Tibial artery (tissue), 4 donors: ENCODE data around the gene IL1R2.
"Not testable (repeated sequence)": the region's sequence is repeated elsewhere in the genome, so short reads cannot be mapped to it uniquely, and the experiment has no call there.

Experiments used
- DNase-seq, 2 donors: peaks; one replicate each; pipeline ENCODE4 v3.0.0-alpha.2; 2019
- H3K27ac ChIP-seq, 2 donors: fragments of 200-600 bp; sonication (generic) in 1 of 2; 1 replicate in 1 of 2; 2 replicates in 1 of 2; pipeline ENCODE4 v1.5.1; 2018 to 2019; ENCODE audit warnings: mild to moderate bottlenecking in 1 of 2
- H3K27me3 ChIP-seq, 2 donors: fragments of 200-600 bp; sonication (generic) in 1 of 2; one replicate each; pipeline versions ENCODE4 v1.5.1 to v1.6.0; 2016 to 2019
- H3K36me3 ChIP-seq, 3 donors: fragments of 200-600 bp; sonication (generic) in 2 of 3; one replicate each; pipeline ENCODE4 v1.5.1; 2016 to 2019; ENCODE audit warnings: mild to moderate bottlenecking in 2 of 3
- H3K4me1 ChIP-seq, 4 donors: fragments of 200-600 bp; sonication (generic) in 2 of 4; 1 replicate in 3 of 4; 2 replicates in 1 of 4; pipeline ENCODE4 v1.5.1; 2016 to 2019
- H3K4me3 ChIP-seq, 2 donors: fragments of 200-600 bp; sonication (generic) in 1 of 2; 1 replicate in 1 of 2; 2 replicates in 1 of 2; pipeline ENCODE4 v1.5.1; 2018 to 2019; ENCODE audit warnings: mild to moderate bottlenecking in 2 of 2
- H3K9me3 ChIP-seq, 3 donors: fragments of 200-600 bp; sonication (generic) in 1 of 3; one replicate each; pipeline ENCODE4 v1.5.1; 2016 to 2019
- intact Hi-C: fragments of 100-400 bp; cut with DNase I; formaldehyde crosslinking; loops from one replicate; pipeline ENCODE4 v1.15.0; 2023; ENCODE audit warnings: low total_unique reads
- TF ChIP-seq, protein P1 (sequence below), 2 experiments: fragments of 200-600 bp in 1 of 2; fragments of 450-650 bp in 1 of 2; IDR thresholded peaks; one replicate each; pipeline ENCODE4 v1.5.1; 2017 to 2019; ENCODE audit warnings: antibody characterized with exemption in 2 of 2, mild to moderate bottlenecking in 1 of 2, moderate library complexity in 1 of 2

IL1R2 gene

DNA sequence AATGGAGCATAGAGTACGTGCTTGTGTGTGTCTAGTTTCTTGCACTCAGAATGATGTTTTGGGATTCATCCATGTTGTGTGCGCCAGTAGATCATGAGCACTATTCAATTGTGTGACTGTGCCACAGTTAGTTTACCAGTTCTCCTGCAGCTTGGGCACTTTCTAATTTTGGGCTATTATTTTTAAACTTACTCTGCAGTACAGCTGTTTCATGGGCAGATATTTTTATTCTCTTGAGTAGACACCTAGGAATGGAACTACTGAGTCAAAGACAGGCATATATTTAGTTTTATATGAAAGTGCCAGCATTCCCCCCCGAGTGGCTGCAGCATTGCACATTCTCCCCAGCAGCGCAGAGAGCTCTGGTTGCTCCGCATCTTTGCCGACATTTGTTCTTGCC is 74.8 kb downstream of the IL1R2 start:
- H3K4me1 ChIP-seq, result peaks cover 5 to 86% (median 70%) of the 10 kb centered on the region in 4 donors
- no peaks in the 10 kb centered on the region for H3K9me3 ChIP-seq
- intact Hi-C loops, result loop anchor here (10.0 kb wide), 1 partner anchor 78 kb away; the partner anchor contains the start of gene IL1R1
- H3K36me3 ChIP-seq, result no peaks in the 10 kb centered on the region
- TF ChIP-seq, protein P1, sequence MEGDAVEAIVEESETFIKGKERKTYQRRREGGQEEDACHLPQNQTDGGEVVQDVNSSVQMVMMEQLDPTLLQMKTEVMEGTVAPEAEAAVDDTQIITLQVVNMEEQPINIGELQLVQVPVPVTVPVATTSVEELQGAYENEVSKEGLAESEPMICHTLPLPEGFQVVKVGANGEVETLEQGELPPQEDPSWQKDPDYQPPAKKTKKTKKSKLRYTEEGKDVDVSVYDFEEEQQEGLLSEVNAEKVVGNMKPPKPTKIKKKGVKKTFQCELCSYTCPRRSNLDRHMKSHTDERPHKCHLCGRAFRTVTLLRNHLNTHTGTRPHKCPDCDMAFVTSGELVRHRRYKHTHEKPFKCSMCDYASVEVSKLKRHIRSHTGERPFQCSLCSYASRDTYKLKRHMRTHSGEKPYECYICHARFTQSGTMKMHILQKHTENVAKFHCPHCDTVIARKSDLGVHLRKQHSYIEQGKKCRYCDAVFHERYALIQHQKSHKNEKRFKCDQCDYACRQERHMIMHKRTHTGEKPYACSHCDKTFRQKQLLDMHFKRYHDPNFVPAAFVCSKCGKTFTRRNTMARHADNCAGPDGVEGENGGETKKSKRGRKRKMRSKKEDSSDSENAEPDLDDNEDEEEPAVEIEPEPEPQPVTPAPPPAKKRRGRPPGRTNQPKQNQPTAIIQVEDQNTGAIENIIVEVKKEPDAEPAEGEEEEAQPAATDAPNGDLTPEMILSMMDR (IDR thresholded peaks at IDR 0.05), result no peak
- no peaks in the 10 kb centered on the region for H3K27me3 ChIP-seq
- H3K4me3 ChIP-seq, result no peak overlapping the region
- no peak for DNase-seq
- H3K27ac ChIP-seq, result peak overlapping the region; percentile 88 to 95

DNA sequence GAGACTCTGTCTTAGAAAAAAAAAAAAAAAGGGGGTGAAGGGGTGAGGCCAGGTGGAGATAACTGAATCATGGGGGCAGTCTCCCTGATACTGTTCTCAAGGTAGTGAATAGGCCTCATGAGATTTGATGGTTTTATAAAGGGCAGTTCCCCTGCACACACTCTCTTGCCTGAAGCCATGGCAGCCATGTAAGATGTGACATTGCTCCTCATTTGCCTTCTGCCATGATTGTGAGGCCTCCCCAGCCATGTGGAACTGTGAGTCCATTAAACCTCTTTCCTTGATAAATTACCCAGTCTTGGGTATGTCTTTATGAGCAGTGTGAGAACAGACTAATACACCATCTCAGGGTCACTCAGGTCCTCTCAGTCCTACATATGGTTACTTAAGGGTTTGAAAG is 76.4 kb downstream of the IL1R2 start:
- H3K9me3 ChIP-seq, H3K36me3 ChIP-seq, DNase-seq, H3K4me3 ChIP-seq, H3K27ac ChIP-seq, H3K27me3 ChIP-seq: not testable (repeated sequence)
- peaks cover 5 to 72% (median 56%) of the 10 kb centered on the region in 4 donors for H3K4me1 ChIP-seq
- intact Hi-C loops, result loop anchor here (10.0 kb wide), 1 partner anchor 77 kb away; the partner anchor contains the start of gene IL1R1

DNA sequence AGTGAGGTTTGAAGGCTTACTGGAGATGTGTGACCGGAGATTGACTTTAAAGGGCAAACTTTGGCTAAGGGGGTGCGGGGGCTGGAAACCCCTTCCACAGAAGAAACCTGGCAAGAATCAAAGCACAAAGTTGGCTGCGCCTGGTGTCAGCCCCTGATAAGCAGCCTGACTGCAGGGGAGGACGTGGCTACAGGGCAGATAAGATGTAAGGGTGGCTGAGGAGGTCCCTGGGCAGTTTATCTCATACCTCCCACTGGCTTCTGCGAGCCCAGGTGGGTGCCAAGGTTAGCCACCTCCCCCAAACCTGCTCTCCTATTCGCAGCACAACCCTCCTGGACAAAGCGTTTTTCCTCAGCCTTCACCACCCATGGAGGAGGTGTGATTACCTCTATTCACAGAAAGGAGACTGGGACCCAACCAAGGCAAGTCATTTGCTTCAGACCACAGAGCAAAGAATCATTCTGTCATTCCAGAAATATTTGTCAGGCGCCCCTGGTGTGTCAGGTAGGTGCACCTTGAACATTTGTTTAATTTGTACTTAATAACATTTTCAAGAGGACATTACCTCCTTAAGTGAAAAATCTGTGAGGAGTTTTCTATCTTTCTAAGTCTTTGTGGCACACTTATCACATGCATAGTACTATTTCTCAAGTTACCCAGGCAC is 77.7 kb downstream of the IL1R2 start:
- no peaks in the 10 kb centered on the region for H3K36me3 ChIP-seq
- H3K4me1 ChIP-seq, result peaks cover 5 to 59% (median 44%) of the 10 kb centered on the region in 4 donors
- peak overlapping the region; percentile 79 to 86 for H3K27ac ChIP-seq
- peak overlapping the region in 1 of 2 donors; percentile 38 for H3K4me3 ChIP-seq
- H3K27me3 ChIP-seq, result no peaks in the 10 kb centered on the region
- TF ChIP-seq, protein P1 (IDR thresholded peaks at IDR 0.05), result no peak
- H3K9me3 ChIP-seq, result no peaks in the 10 kb centered on the region
- intact Hi-C loops, result loop anchor here (10.0 kb wide), 1 partner anchor 75 kb away; the partner anchor contains the start of gene IL1R1
- DNase-seq, result no peak

DNA sequence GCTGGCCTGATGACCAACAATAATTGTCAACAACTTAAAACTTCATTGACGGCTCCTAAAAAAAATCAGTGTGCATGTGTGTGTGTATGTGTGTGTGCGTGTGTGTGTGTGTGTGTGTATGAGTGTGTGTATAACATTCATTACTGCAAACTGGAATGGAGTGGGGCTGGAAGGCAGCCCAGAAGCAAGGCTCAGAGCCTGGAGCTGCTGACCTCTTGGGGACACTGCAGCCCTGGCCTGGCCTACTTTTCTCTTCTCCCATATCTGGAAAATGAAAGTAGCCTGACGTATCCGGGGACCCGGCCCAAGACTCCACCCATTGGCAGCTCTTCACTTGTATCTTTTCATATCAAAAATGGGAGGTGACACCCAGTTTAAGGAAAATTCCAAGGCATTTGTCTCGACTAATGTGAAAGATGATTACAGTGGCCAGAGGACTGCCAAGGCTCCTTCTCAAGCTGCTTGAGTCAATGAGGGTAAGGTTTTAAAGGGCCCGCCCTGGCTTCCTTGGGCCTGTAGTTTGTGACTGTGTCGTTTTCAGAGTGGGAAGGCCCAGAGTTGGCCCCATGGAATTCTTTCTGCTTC is 78.4 kb downstream of the IL1R2 start:
- intact Hi-C loops, result no loop called here
- TF ChIP-seq, protein P1 (IDR thresholded peaks at IDR 0.05), result no peak
- Histone ChIP-seq H3K27ac (peak overlapping the region; percentile 79 to 86), H3K4me3 (peak overlapping the region; percentile 26 to 38), H3K9me3 (no peaks in the 10 kb centered on the region), H3K4me1 (peaks cover 0 to 51% (median 36%) of the 10 kb centered on the region in 4 donors), H3K36me3 (no peaks in the 10 kb centered on the region), H3K27me3 (no peaks in the 10 kb centered on the region)
- DNase-seq, result peak; percentile 84 to 96

DNA sequence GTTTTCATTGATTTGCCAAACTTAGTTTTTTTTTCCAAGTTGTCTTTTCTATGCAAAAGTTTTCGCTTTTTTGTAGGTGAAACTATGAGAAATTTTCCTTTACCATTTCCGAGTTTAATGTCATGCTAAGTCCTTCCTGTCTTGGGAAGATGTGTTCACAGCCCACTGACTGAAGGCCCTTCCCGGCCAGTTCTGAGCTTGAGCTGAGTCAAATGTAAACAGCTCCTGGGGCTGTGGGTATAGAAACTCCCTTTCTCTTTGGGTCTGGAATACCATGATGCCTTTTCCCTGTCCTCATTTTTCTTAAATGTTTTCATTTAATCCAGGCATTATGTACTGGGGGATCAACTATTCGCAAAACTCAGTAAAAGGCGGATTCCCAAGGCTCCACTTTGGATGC is 81.0 kb downstream of the IL1R2 start:
- H3K27me3 ChIP-seq, result no peaks in the 10 kb centered on the region
- intact Hi-C loops, result no loop called here

More for the DNA sequence above, 81.0 kb downstream of the IL1R2 start:
- H3K4me3 ChIP-seq, result no peak overlapping the region
- TF ChIP-seq, protein P1 (IDR thresholded peaks at IDR 0.05), result no peak
- H3K9me3 ChIP-seq, result no peaks in the 10 kb centered on the region
- no peak overlapping the region for H3K27ac ChIP-seq
- H3K4me1 ChIP-seq, result peaks cover 0 to 26% (median 15%) of the 10 kb centered on the region in 4 donors
- no peak for DNase-seq
- H3K36me3 ChIP-seq, result no peaks in the 10 kb centered on the region
